Heart right ventricle (tissue), 16 donors: ENCODE data around the gene CREBBP. TPM values are rescaled to one million over a fixed set of nuclear protein-coding genes. Genes with fewer than 3 reads are reported as not detected.

Experiments used
- ATAC-seq, 8 donors: fragments of 200-7000 bp; cut with Tn5 transposase; one replicate each; pipeline ENCODE4 v1.9.1; 2020; ENCODE audit warnings: mild to moderate bottlenecking in 8 of 8, moderate library complexity in 8 of 8, moderate number of reproducible peaks in 1 of 8
- DNase-seq, 2 donors: peaks; one replicate each; pipeline ENCODE4 v3.0.0-alpha.2; 2020
- H3K27ac ChIP-seq, 10 donors: fragments of 200-600 bp; sonication (generic) in 2 of 10; one replicate each; pipeline versions ENCODE4 v1.5.0 to v1.8.0; 2020 to 2022; ENCODE audit warnings: mild to moderate bottlenecking in 3 of 10
- H3K27me3 ChIP-seq, 7 donors: fragments of 200-600 bp; one replicate each; pipeline ENCODE4 v1.8.0; 2021 to 2022; ENCODE audit warnings: mild to moderate bottlenecking in 2 of 7
- H3K36me3 ChIP-seq, 9 donors: fragments of 200-600 bp; sonication (generic) in 1 of 9; one replicate each; pipeline versions ENCODE4 v1.5.0 to v1.8.0; 2020 to 2022; ENCODE audit warnings: mild to moderate bottlenecking in 2 of 9
- H3K4me1 ChIP-seq, 9 donors: fragments of 200-600 bp; sonication (generic) in 1 of 9; one replicate each; pipeline versions ENCODE4 v1.5.0 to v1.8.0; 2020 to 2022; ENCODE audit warnings: mild to moderate bottlenecking in 4 of 9
- H3K4me3 ChIP-seq, 10 donors: fragments of 200-600 bp; sonication (generic) in 2 of 10; one replicate each; pipeline versions ENCODE4 v1.5.0 to v1.8.0; 2020 to 2022; ENCODE audit warnings: mild to moderate bottlenecking in 7 of 10, moderate library complexity in 2 of 10
- H3K9me3 ChIP-seq, 11 donors: fragments of 200-600 bp in 10 of 11; sonication (generic) in 2 of 11; one replicate each; pipeline versions ENCODE4 v1.5.0 to v1.8.0; 2013 to 2022; ENCODE audit warnings: mild to moderate bottlenecking in 2 of 11, control low read depth in 1 of 11, moderate library complexity in 1 of 11
- CTCF ChIP-seq, 9 donors: fragments of 200-600 bp; sonication (generic) in 2 of 9; IDR thresholded peaks; one replicate each; pipeline versions ENCODE4 v1.5.0 to v1.8.0; 2021 to 2022; ENCODE audit warnings: antibody characterized with exemption in 9 of 9, mild to moderate bottlenecking in 5 of 9, moderate library complexity in 1 of 9
- WGBS, 2 donors: extraction: QIAGEN DNeasy Blood & Tissue Kit; methylation state at CpG; one replicate each; pipeline ENCODE4 v1.1.7; 2013; ENCODE audit warnings: inconsistent platforms in 1 of 2; 5-methylcytosine and 5-hydroxymethylcytosine counted together
- intact Hi-C, 10 donors: fragments of 100-400 bp; cut with DNase I; formaldehyde crosslinking; loops; one replicate each; pipeline versions ENCODE4 v1.11.1 to v1.14.2; 2022
- polyA plus RNA-seq, 2 donors: library from polyadenylated mRNA; stranded (reverse); fragments of 200-250 nt; gene quantifications; one replicate each; pipeline ENCODE4 v1.2.3, GENCODE V29; 2013
- total RNA-seq, 10 donors: library from RNA; stranded (reverse); fragmentation: NEBNext Ultra II Directional in 3 of 10; extraction: Animal tissue kit (Norgen Biotek cat#: 25700) in 3 of 10; gene quantifications; one replicate each; pipeline versions ENCODE4 v1.2.1 to v1.2.4, GENCODE V29; 2021 to 2023
- donor health status: Arrhythmogenic right ventricular cardiomyopathy.
- donor health status: ischemic (EF 13 %, LVEDD 7.1; RV severe dilation, severe dysfunction).
- donor health status: healthy with polysubstance abuse.
- donor health status: DM: no; HTN: yes; CAD: no.
- donor health status: DM: no; HTN: no; CAD: no.
- donor health status: ischemic (EF 25% LVEDD 6.9; RV normal size, moderate dysfunction).
- donor health status: ischemic (EF 25% LVEDD 5.7; RV mildly dilated, moderate dysfunction).
- donor health status: healthy.
- donor health status: DM: yes; HTN: yes; CAD: no.
- donor health status: Ischemic cardiomyopathy.
- donor health status: ischemic (EF 35%, LVEDD 5.7; RV mildly dilated, moderate dysfunction).
- donor health status: nonischemic (EF 11% LVEDD 7.7; RV severe dilation, severe dysfunction).
- donor health status: DM: yes; HTN: yes; CAD: no.
- donor health status: PGD.
- donor health status: ischemic (EF 29% LVEDD 5.4; RV normal size, mild dysfunction).
- donor health status: nonischemic (EF 23%, LVEDD 6.1; RV moderate dilation, normal function).

CREBBP gene
- total and polyA plus RNA-seq, 12 donors: 6.3 to 51.5 (median 41.0) TPM

GRCh38 chr16:3728424-3729160, 151.9 kb downstream of the CREBBP start:
- Histone ChIP-seq H3K27ac (no peak overlapping the region), H3K36me3 (peaks cover 5 to 80% (median 56%) of the 10 kb centered on the region in 9 donors), H3K4me3 (no peak overlapping the region), H3K27me3 (no peaks in the 10 kb centered on the region), H3K4me1 (no peaks in the 10 kb centered on the region), H3K9me3 (no peaks in the 10 kb centered on the region)
- 94 to 97% methylated on average over 31 of the region's 31 CpGs for WGBS, 2 donors
- DNase-seq (no peak), ATAC-seq (peak in 1 of 8 donors; percentile 8)
- no peak for TF ChIP-seq CTCF (IDR thresholded peaks at IDR 0.05)
- intact Hi-C loops: no loop called here

GRCh38 chr16:3727806-3728381, 152.6 kb downstream of the CREBBP start:
- H3K9me3 ChIP-seq: no peaks in the 10 kb centered on the region
- no peak for DNase-seq
- no peak overlapping the region for H3K27ac ChIP-seq
- H3K4me3 ChIP-seq: no peak overlapping the region
- intact Hi-C loops: no loop called here
- H3K4me1 ChIP-seq: no peaks in the 10 kb centered on the region
- 90 to 92% methylated on average over 20 to 21 of the region's 21 CpGs for WGBS, 2 donors
- no peaks in the 10 kb centered on the region for H3K27me3 ChIP-seq
- no peak for TF ChIP-seq CTCF (IDR thresholded peaks at IDR 0.05)
- H3K36me3 ChIP-seq: peaks cover 5 to 73% (median 53%) of the 10 kb centered on the region in 9 donors
- peak in 2 of 8 donors; percentile 12 for ATAC-seq

GRCh38 chr16:3726021-3726687, 154.4 kb downstream of the CREBBP start:
- no peaks in the 10 kb centered on the region for H3K27me3 ChIP-seq
- intact Hi-C loops: no loop called here
- no peak overlapping the region for H3K4me3 ChIP-seq
- H3K27ac ChIP-seq: no peak overlapping the region
- WGBS, 2 donors: 93 to 94% methylated on average over 33 of the region's 33 CpGs
- H3K4me1 ChIP-seq: no peaks in the 10 kb centered on the region
- TF ChIP-seq CTCF (IDR thresholded peaks at IDR 0.05): no peak
- ATAC-seq: no peak
- peaks cover 5 to 56% (median 44%) of the 10 kb centered on the region in 9 donors for H3K36me3 ChIP-seq
- DNase-seq: no peak
- no peaks in the 10 kb centered on the region for H3K9me3 ChIP-seq

- intact Hi-C loops: no loop called here
- TF ChIP-seq CTCF (IDR thresholded peaks at IDR 0.05): no peak
- Histone ChIP-seq H3K4me1 (no peaks in the 10 kb centered on the region), H3K27me3 (no peaks in the 10 kb centered on the region), H3K4me3 (no peak overlapping the region), H3K9me3 (no peaks in the 10 kb centered on the region), H3K36me3 (peaks cover 4 to 47% (median 35%) of the 10 kb centered on the region in 9 donors), H3K27ac (no peak overlapping the region)
- ATAC-seq (no peak), DNase-seq (no peak)
- WGBS, 2 donors: 80 to 82% methylated on average over 8 of the region's 8 CpGs
Observed at GRCh38 chr16:3725276-3725675, 155.2 kb downstream of the CREBBP start.
